Measurements from ENCODE around the gene TBC1D22B. TPM values are rescaled to one million over a fixed set of nuclear protein-coding genes. Genes with fewer than 3 reads are reported as not detected.

Gene TBC1D22B
- total RNA-seq, 2 experiments from 2014 or later = 12.1 to 12.3 TPM

GRCh38 chr6:37283268-37283667 lies 25.7 kb downstream of the TBC1D22B start:
- TF ChIP-seq CTCF (IDR thresholded peaks at IDR 0.05) = no peak
- CTCF ChIA-PET = interaction anchor here (1.5 kb wide), 1 partner anchor 254 kb away, joined by 3 read pairs; no protein-coding TSS in a partner anchor
- Mint-ChIP-seq H3K4me1 (ENCODE audit: low read depth) (peaks cover 8% of the 10 kb centered on the region), H3K27ac (no peak overlapping the region), H3K36me3 (ENCODE audit: low read depth) (peaks cover 38% of the 10 kb centered on the region), H3K4me3 (no peak overlapping the region), H3K27me3 (no peaks in the 10 kb centered on the region), H3K9me3 (no peaks in the 10 kb centered on the region)
- POLR2A ChIA-PET = no interaction called here
- ATAC-seq (no peak), DNase-seq (no peak)
- intact Hi-C loops (cut with micrococcal nuclease) = no loop called here

- POLR2A ChIA-PET = no interaction called here
These were observed 26.1 kb downstream of the TBC1D22B start for GRCh38 chr6:37283671-37284151.

GRCh38 chr6:37284781-37285180 lies 27.2 kb downstream of the TBC1D22B start:
- no peaks in the 10 kb centered on the region for H3K27me3 Mint-ChIP-seq
- POLR2A ChIA-PET = interaction anchor here (1.0 kb wide), 1 partner anchor 19 kb away, joined by 3 read pairs; no protein-coding TSS in a partner anchor
- CTCF ChIA-PET = no interaction called here
- no peak overlapping the region for H3K4me3 Mint-ChIP-seq
- no peak for DNase-seq
- intact Hi-C loops (cut with micrococcal nuclease) = no loop called here
- no peak overlapping the region for H3K27ac Mint-ChIP-seq
- H3K4me1 Mint-ChIP-seq (ENCODE audit: low read depth) = peaks cover 15% of the 10 kb centered on the region
- H3K9me3 Mint-ChIP-seq = no peaks in the 10 kb centered on the region
- ATAC-seq = no peak
- TF ChIP-seq CTCF (IDR thresholded peaks at IDR 0.05) = no peak
- peaks cover 37% of the 10 kb centered on the region for H3K36me3 Mint-ChIP-seq (ENCODE audit: low read depth)

More at GRCh38 chr6:37283671-37284151, 26.1 kb downstream of the TBC1D22B start:
- Mint-ChIP-seq H3K9me3 (no peaks in the 10 kb centered on the region), H3K4me3 (no peak overlapping the region), H3K27me3 (no peaks in the 10 kb centered on the region), H3K36me3 (ENCODE audit: low read depth) (peaks cover 38% of the 10 kb centered on the region), H3K4me1 (ENCODE audit: low read depth) (peaks cover 6% of the 10 kb centered on the region), H3K27ac (no peak overlapping the region)
- intact Hi-C loops (cut with micrococcal nuclease) = no loop called here
- CTCF ChIA-PET = interaction anchor here (1.5 kb wide), 1 partner anchor 254 kb away, joined by 3 read pairs; no protein-coding TSS in a partner anchor
- DNase-seq (no peak), ATAC-seq (no peak)
- TF ChIP-seq CTCF (IDR thresholded peaks at IDR 0.05) = no peak

GRCh38 chr6:37285861-37286311 lies 28.3 kb downstream of the TBC1D22B start:
- intact Hi-C loops (cut with micrococcal nuclease) = no loop called here
- ATAC-seq (peak; percentile 50), DNase-seq (no peak)
- Mint-ChIP-seq H3K36me3 (ENCODE audit: low read depth) (peaks cover 37% of the 10 kb centered on the region), H3K27ac (peak overlapping the region; percentile 19), H3K4me3 (no peak overlapping the region), H3K9me3 (no peaks in the 10 kb centered on the region), H3K27me3 (no peaks in the 10 kb centered on the region), H3K4me1 (ENCODE audit: low read depth) (peaks cover 20% of the 10 kb centered on the region)
- CTCF ChIA-PET = interaction anchor here (1.3 kb wide), 2 partner anchors 29 to 40 kb away, joined by 4 read pairs; no protein-coding TSS in a partner anchor
- no peak for TF ChIP-seq CTCF (IDR thresholded peaks at IDR 0.05)
- POLR2A ChIA-PET = no interaction called here

GRCh38 chr6:37287519-37288157 lies 30.1 kb downstream of the TBC1D22B start:
- H3K27ac Mint-ChIP-seq = no peak overlapping the region
- no peak for ATAC-seq
- H3K9me3 Mint-ChIP-seq = no peaks in the 10 kb centered on the region
- intact Hi-C loops (cut with micrococcal nuclease) = no loop called here
- peaks cover 20% of the 10 kb centered on the region for H3K4me1 Mint-ChIP-seq (ENCODE audit: low read depth)
- DNase-seq = no peak
- H3K27me3 Mint-ChIP-seq = no peaks in the 10 kb centered on the region
- H3K36me3 Mint-ChIP-seq (ENCODE audit: low read depth) = peaks cover 48% of the 10 kb centered on the region
- CTCF ChIA-PET = interaction anchor here (0.6 to 0.8 kb wide), 2 partner anchors 11 to 507 kb away, joined by 3 read pairs; no protein-coding TSS in a partner anchor
- H3K4me3 Mint-ChIP-seq = no peak overlapping the region
- POLR2A ChIA-PET = interaction anchor here (0.5 to 0.6 kb wide), 2 partner anchors 79 to 787 kb away, joined by 3 read pairs; no protein-coding TSS in a partner anchor
- no peak for TF ChIP-seq CTCF (IDR thresholded peaks at IDR 0.05)
